Uterus (tissue), 2 donors: ENCODE results near the gene STXBP5.

ENCODE experiments used
- POLR2A ChIP-seq, 2 donors: fragments of 450-650 bp; IDR thresholded peaks; one replicate each; pipeline ENCODE4 v1.6.1; 2016; ENCODE audit warnings: antibody characterized with exemption in 2 of 2, mild to moderate bottlenecking in 1 of 2, moderate library complexity in 1 of 2
- TF ChIP-seq, protein P1 (sequence below), 4 experiments: fragments of 200-600 bp in 2 of 4; fragments of 450-650 bp in 2 of 4; sonication (generic) in 2 of 4; IDR thresholded peaks; one replicate each; pipeline ENCODE4 v1.5.1; 2016 to 2019; ENCODE audit warnings: antibody characterized with exemption in 4 of 4, mild to moderate bottlenecking in 2 of 4, moderate library complexity in 1 of 4

DNA sequence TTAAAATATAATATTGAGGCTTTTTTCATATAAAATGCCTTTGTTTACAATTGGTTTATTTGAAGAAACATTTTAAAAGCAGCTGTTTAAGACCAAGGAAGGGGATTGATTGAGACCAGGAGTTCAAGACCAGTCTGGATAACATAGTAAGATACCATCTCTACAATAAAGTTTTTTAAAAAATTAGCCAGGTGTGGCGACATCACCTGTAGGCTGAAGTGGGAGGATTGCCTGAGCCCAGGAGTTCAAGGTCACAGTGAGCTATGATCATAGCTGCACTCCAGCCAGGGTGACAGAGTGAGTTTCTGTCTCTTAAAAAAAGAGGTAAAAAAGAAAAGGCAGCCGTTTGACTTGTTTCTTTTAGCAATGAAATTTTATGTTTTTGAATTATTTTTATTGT is 117.0 kb downstream of the STXBP5 start:
- TF ChIP-seq POLR2A (IDR thresholded peaks at IDR 0.05): no peak
- TF ChIP-seq, protein P1, sequence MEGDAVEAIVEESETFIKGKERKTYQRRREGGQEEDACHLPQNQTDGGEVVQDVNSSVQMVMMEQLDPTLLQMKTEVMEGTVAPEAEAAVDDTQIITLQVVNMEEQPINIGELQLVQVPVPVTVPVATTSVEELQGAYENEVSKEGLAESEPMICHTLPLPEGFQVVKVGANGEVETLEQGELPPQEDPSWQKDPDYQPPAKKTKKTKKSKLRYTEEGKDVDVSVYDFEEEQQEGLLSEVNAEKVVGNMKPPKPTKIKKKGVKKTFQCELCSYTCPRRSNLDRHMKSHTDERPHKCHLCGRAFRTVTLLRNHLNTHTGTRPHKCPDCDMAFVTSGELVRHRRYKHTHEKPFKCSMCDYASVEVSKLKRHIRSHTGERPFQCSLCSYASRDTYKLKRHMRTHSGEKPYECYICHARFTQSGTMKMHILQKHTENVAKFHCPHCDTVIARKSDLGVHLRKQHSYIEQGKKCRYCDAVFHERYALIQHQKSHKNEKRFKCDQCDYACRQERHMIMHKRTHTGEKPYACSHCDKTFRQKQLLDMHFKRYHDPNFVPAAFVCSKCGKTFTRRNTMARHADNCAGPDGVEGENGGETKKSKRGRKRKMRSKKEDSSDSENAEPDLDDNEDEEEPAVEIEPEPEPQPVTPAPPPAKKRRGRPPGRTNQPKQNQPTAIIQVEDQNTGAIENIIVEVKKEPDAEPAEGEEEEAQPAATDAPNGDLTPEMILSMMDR (IDR thresholded peaks at IDR 0.05): no peak
